Spleen (tissue), 11 donors: ENCODE results near the gene CNMD. TPM values are rescaled to one million over a fixed set of nuclear protein-coding genes. Genes with fewer than 3 reads are reported as not detected.

Experiments used
- DNase-seq: peaks from one replicate; pipeline ENCODE4 v3.0.0-alpha.2; 2020
- H3K27ac ChIP-seq, 8 donors: fragments of 200-600 bp; sonication (generic) in 7 of 8; 1 replicate in 4 of 8; 2 replicates in 4 of 8; pipeline versions ENCODE4 v1.5.0 to v1.8.0; 2016 to 2021; ENCODE audit warnings: inconsistent platforms in 4 of 8, mild to moderate bottlenecking in 4 of 8, moderate library complexity in 1 of 8
- H3K27me3 ChIP-seq, 7 donors: fragments of 200-600 bp; sonication (generic) in 6 of 7; replicated peaks in 1 of 7; 1 replicate in 4 of 7; 2 replicates in 3 of 7; pipeline versions ENCODE4 v1.5.0 to v1.8.0; 2016 to 2021; ENCODE audit warnings: inconsistent platforms in 3 of 7, mild to moderate bottlenecking in 1 of 7
- H3K36me3 ChIP-seq, 6 donors: fragments of 200-600 bp; sonication (generic) in 5 of 6; 1 replicate in 4 of 6; 2 replicates in 2 of 6; pipeline versions ENCODE4 v1.5.0 to v1.8.0; 2016 to 2021; ENCODE audit warnings: inconsistent platforms in 2 of 6
- H3K4me1 ChIP-seq, 6 donors: fragments of 200-600 bp; sonication (generic) in 5 of 6; 1 replicate in 3 of 6; 2 replicates in 3 of 6; pipeline versions ENCODE4 v1.5.0 to v1.8.0; 2016 to 2021; ENCODE audit warnings: inconsistent platforms in 3 of 6
- H3K4me3 ChIP-seq, 8 donors: fragments of 200-600 bp; sonication (generic) in 7 of 8; 1 replicate in 4 of 8; 2 replicates in 4 of 8; pipeline versions ENCODE4 v1.5.0 to v1.8.0; 2016 to 2021; ENCODE audit warnings: inconsistent platforms in 4 of 8, mild to moderate bottlenecking in 4 of 8, moderate library complexity in 2 of 8
- H3K9me3 ChIP-seq, 8 donors: fragments of 200-600 bp; sonication (generic) in 7 of 8; 1 replicate in 4 of 8; 2 replicates in 4 of 8; pipeline versions ENCODE4 v1.5.0 to v1.8.0; 2016 to 2021; ENCODE audit warnings: inconsistent platforms in 4 of 8
- POLR2A ChIP-seq, 3 donors: fragments of 450-650 bp; IDR thresholded peaks; one replicate each; pipeline ENCODE4 v1.5.1; 2017; ENCODE audit warnings: antibody characterized with exemption in 3 of 3, mild to moderate bottlenecking in 1 of 3
- POLR2AphosphoS5 ChIP-seq, 3 donors: sonication (generic); formaldehyde crosslinking; IDR thresholded peaks; one replicate each; pipeline ENCODE4 v1.5.1; 2017; ENCODE audit warnings: antibody characterized with exemption in 3 of 3
- whole genome bisulfite sequencing, 5 donors: extraction: QIAGEN DNeasy Blood & Tissue Kit in 3 of 5; methylation state at CpG; one replicate each; pipeline versions ENCODE4 v1.1.5 to v1.1.7; 2013 to 2018; 5-methylcytosine and 5-hydroxymethylcytosine counted together
- intact Hi-C: fragments of 100-400 bp; cut with DNase I; formaldehyde crosslinking; loops from one replicate; pipeline ENCODE4 v1.15.0; 2023; ENCODE audit warnings: low total_unique reads
- polyA plus RNA-seq, 3 donors: library from polyadenylated mRNA; stranded (reverse); fragments of 200-250 nt; gene quantifications; one replicate each; pipeline ENCODE4 v1.2.1, GENCODE V29; 2013
- total RNA-seq, 7 donors: library from RNA; depleted of rRNA in 3 of 7; stranded (reverse); fragments of >200 nt in 3 of 7; fragmentation: NEBNext Ultra II Directional in 4 of 7; extraction: Animal tissue kit (Norgen Biotek cat#: 25700) in 4 of 7; gene quantifications; one replicate each; pipeline versions ENCODE4 v1.1.0 to v1.2.1, GENCODE V29; 2016 to 2021
- TF ChIP-seq, protein P1 (sequence below), 11 experiments: fragments of 200-600 bp in 7 of 11; fragments of 450-650 bp in 4 of 11; sonication (generic) in 4 of 11; IDR thresholded peaks in 8 of 11; conservative IDR thresholded peaks in 3 of 11; 1 replicate in 7 of 11; 2 replicates in 4 of 11; pipeline versions ENCODE4 v1.4.0 to v1.8.0; 2016 to 2021; ENCODE audit warnings: antibody characterized with exemption in 11 of 11, inconsistent platforms in 4 of 11, mild to moderate bottlenecking in 1 of 11
- donor health status: healthy with polysubstance abuse.
- donor health status: DM: no; HTN: no; CAD: no; lungs with moderate emphysema.
- donor health status: DM: no; HTN: no; CAD: no.
- donor health status: Bipolar disorder and iron deficiency.
- donor health status: healthy.
- donor health status: DM: no; HTN: no; CAD: no.
- donor health status: DM: yes; HTN: yes; CAD: no.

CNMD gene
- total and polyA plus RNA-seq, 10 donors = 0.19 TPM; not detected in 9

DNA sequence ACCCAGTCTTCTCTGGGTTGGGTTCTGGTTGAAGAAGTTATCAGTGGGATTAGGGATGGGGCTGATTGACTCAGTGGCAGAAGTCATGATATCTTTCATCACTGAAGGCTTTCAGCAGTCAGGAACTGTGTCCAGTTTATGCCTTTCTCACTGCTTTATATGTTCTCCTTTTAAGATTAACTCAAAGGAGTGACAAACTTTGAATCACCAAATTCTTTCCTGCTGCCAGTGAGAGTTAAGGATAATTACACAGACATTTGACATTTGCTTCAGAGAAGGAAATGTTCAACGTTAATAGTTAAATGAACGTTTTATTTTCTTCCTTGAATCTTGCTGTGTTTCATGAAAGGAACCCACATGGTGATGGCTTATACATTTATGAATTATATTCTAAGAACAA is 41.0 kb upstream of the CNMD start:
- no peaks in the 10 kb centered on the region for H3K9me3 ChIP-seq
- intact Hi-C loops = no loop called here
- no peak overlapping the region for H3K4me3 ChIP-seq
- no peak for DNase-seq
- no peak overlapping the region for H3K27ac ChIP-seq
- WGBS, 5 donors = 31 to 38% (median 36%) methylated on average over 2 of the region's 2 CpGs
- no peaks in the 10 kb centered on the region for H3K4me1 ChIP-seq
- H3K36me3 ChIP-seq = no peaks in the 10 kb centered on the region
- TF ChIP-seq, protein P1, sequence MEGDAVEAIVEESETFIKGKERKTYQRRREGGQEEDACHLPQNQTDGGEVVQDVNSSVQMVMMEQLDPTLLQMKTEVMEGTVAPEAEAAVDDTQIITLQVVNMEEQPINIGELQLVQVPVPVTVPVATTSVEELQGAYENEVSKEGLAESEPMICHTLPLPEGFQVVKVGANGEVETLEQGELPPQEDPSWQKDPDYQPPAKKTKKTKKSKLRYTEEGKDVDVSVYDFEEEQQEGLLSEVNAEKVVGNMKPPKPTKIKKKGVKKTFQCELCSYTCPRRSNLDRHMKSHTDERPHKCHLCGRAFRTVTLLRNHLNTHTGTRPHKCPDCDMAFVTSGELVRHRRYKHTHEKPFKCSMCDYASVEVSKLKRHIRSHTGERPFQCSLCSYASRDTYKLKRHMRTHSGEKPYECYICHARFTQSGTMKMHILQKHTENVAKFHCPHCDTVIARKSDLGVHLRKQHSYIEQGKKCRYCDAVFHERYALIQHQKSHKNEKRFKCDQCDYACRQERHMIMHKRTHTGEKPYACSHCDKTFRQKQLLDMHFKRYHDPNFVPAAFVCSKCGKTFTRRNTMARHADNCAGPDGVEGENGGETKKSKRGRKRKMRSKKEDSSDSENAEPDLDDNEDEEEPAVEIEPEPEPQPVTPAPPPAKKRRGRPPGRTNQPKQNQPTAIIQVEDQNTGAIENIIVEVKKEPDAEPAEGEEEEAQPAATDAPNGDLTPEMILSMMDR (IDR thresholded peaks at IDR 0.05 in 8 of 11, conservative IDR thresholded peaks at IDR 0.05 in 3 of 11) = no peak
- TF ChIP-seq POLR2AphosphoS5 (IDR thresholded peaks at IDR 0.05) (no peak), POLR2A (IDR thresholded peaks at IDR 0.05) (no peak)
- peaks cover 0 to 29% (median 0%) of the 10 kb centered on the region in 7 donors for H3K27me3 ChIP-seq

GRCh38 chr13:52780092-52780491 is 40.5 kb upstream of the CNMD start:
- 81 to 96% (median 86%) methylated on average over 4 of the region's 4 CpGs for WGBS, 5 donors
- Histone ChIP-seq H3K4me1 (no peaks in the 10 kb centered on the region), H3K9me3 (no peaks in the 10 kb centered on the region), H3K4me3 (no peak overlapping the region), H3K27ac (no peak overlapping the region), H3K36me3 (no peaks in the 10 kb centered on the region), H3K27me3 (peaks cover 0 to 32% (median 0%) of the 10 kb centered on the region in 7 donors)
- DNase-seq = no peak
- TF ChIP-seq, protein P1 (IDR thresholded peaks at IDR 0.05 in 8 of 11, conservative IDR thresholded peaks at IDR 0.05 in 3 of 11) = no peak
- TF ChIP-seq POLR2AphosphoS5 (IDR thresholded peaks at IDR 0.05) (no peak), POLR2A (IDR thresholded peaks at IDR 0.05) (no peak)
- intact Hi-C loops = no loop called here

- TF ChIP-seq POLR2A (IDR thresholded peaks at IDR 0.05) (no peak), POLR2AphosphoS5 (IDR thresholded peaks at IDR 0.05) (no peak)
- TF ChIP-seq, protein P1 (IDR thresholded peaks at IDR 0.05 in 8 of 11, conservative IDR thresholded peaks at IDR 0.05 in 3 of 11) = no peak
- Histone ChIP-seq H3K27me3 (peaks cover 0 to 30% (median 0%) of the 10 kb centered on the region in 7 donors), H3K36me3 (no peaks in the 10 kb centered on the region), H3K27ac (no peak overlapping the region), H3K4me1 (no peaks in the 10 kb centered on the region), H3K4me3 (no peak overlapping the region), H3K9me3 (no peaks in the 10 kb centered on the region)
- 71 to 88% (median 84%) methylated on average over 10 to 11 of the region's 11 CpGs for WGBS, 5 donors
- intact Hi-C loops = no loop called here
- no peak for DNase-seq
Observed at GRCh38 chr13:52779103-52779502, 39.5 kb upstream of the CNMD start.

DNA sequence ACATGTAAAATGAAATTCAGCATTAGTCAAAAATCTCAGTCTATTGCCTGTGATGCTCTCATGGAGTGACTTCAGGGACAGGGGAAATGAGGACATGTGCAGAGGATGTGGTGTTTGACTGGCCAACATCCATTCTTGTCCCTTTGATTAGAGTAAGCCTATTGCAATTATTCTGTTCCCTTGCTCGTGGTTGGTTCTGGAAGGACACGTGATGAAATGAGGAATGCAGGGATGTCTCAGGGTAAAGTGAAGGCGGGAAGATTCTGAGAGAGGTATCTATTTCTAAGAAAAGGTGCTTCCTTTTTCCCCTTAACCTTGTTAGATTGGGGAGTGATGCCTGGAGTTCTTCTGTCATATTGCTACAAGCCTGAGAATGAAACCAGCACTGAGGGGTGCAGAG is 37.1 kb upstream of the CNMD start:
- intact Hi-C loops = no loop called here

More for the DNA sequence above, 37.1 kb upstream of the CNMD start:
- no peak for DNase-seq
- Histone ChIP-seq H3K9me3 (no peaks in the 10 kb centered on the region), H3K27me3 (peaks cover 0 to 51% (median 0%) of the 10 kb centered on the region in 7 donors), H3K36me3 (no peaks in the 10 kb centered on the region), H3K27ac (no peak overlapping the region), H3K4me3 (no peak overlapping the region), H3K4me1 (no peaks in the 10 kb centered on the region)
- TF ChIP-seq POLR2AphosphoS5 (IDR thresholded peaks at IDR 0.05) = no peak
- no peak for TF ChIP-seq POLR2A (IDR thresholded peaks at IDR 0.05)
- TF ChIP-seq, protein P1 (IDR thresholded peaks at IDR 0.05 in 8 of 11, conservative IDR thresholded peaks at IDR 0.05 in 3 of 11) = no peak
- WGBS, 5 donors = 66 to 82% (median 70%) methylated on average over 3 of the region's 3 CpGs
